SH-SY5Y (cell line): ENCODE measurements around the gene TUBGCP2.

Experiments
- GATA2 ChIP-seq: IDR thresholded peaks from 2 replicates; pipeline ENCODE4 v1.6.1; 2011; ENCODE audit warnings: mild to moderate bottlenecking, low read depth, low read length
- GATA3 ChIP-seq: IDR thresholded peaks from 2 replicates; pipeline ENCODE4 v1.6.1; 2011; ENCODE audit warnings: low read depth, mild to moderate bottlenecking, low read length, moderate library complexity

Gene TUBGCP2

GRCh38 chr10:133306097-133306476, 2.6 kb downstream of the TUBGCP2 start:
- TF ChIP-seq GATA3 = no peak

GRCh38 chr10:133303206-133303605, 5.5 kb downstream of the TUBGCP2 start:
- TF ChIP-seq GATA3 = no peak
- no peak for TF ChIP-seq GATA2

DNA sequence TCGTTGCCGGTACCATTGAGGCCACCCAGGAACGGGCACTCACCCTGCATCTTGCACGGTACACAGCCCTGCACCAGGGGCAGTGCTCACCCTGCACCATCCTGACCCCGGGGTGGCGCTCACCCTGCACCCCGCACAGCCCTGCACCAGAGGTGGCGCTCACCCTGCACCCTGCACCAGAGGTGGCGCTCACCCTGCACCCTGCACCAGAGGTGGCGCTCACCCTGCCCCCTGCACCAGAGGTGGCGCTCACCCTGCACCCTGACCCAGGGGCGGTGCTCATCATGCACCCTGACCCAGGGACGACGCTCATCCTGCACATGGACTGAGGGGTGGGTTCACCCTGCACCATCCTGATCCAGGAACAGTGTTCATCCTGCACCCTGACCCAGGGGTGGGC, 6.4 kb downstream of the TUBGCP2 start:
- no peak for TF ChIP-seq GATA2
- TF ChIP-seq GATA3 = no peak

GRCh38 chr10:133299738-133300137, 8.9 kb downstream of the TUBGCP2 start:
- TF ChIP-seq GATA2 (no peak), GATA3 (no peak)

DNA sequence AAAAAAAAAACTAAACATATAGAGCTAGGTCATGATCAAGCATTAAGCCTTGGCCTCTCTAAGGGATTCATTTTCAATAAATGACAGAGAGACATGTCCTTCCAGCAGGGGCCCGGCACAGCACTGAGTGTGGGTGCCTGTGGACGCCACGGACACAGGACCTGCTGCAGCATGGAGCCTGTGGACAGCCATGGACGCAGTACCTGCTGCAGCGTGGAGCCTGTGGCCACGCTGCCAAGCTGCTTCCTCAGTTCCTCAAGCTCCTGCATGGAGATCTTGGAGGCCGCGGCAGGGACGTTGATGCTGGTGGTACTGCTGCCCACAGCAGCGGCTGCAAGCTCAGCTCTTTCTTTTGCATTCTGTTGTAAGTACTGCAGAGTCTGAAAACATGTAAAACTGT, 9.4 kb downstream of the TUBGCP2 start:
- TF ChIP-seq GATA2 (no peak), GATA3 (no peak)

- TF ChIP-seq GATA2 = no peak
These were observed 10.2 kb downstream of the TUBGCP2 start for GRCh38 chr10:133298466-133298865.

- TF ChIP-seq GATA2 (no peak), GATA3 (no peak)
These were observed 11.2 kb downstream of the TUBGCP2 start for GRCh38 chr10:133297504-133297903.

DNA sequence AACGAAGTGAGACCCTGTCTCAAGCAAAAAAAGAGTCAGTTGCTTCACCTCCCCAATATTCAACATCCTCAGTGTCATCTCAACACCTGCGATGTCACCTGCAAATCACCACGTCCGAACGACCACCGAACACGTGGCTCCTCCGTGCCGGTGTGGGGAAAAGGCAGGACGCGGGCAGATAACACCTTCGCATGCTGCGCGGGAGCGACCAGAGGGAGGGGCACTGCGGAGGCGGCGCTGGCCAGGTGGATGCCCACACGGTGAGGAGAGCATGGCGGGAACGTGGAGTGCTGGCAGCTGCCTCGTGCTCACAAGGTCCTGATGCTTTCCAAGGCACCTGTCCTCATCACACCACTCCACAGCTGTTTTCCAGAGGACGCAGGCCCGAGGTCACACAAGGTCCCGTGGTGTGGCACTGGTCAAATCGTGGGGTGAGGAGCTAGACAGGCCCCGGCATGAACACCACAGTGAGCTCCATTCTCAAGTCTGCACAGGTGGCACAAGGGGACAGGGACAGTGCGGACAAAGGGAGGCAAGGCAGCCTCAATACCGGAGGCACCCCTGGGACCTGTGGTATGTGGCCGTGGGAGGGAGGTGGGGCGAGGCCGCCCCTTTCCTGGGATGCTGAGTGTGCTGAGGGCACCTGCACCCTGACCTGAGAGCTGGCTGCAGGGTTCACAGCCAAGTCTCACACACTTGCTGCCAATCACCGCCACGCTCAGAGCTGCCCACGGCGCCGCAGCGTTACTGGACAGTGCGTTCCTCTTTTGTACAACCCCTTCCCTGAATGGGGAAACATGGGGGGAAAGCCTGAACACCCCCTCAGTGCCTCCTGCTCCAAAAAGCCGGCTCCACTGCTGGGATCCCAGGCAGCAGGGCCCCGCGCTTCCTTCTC, 13.0 kb downstream of the TUBGCP2 start:
- TF ChIP-seq GATA3 (no peak), GATA2 (no peak)

DNA sequence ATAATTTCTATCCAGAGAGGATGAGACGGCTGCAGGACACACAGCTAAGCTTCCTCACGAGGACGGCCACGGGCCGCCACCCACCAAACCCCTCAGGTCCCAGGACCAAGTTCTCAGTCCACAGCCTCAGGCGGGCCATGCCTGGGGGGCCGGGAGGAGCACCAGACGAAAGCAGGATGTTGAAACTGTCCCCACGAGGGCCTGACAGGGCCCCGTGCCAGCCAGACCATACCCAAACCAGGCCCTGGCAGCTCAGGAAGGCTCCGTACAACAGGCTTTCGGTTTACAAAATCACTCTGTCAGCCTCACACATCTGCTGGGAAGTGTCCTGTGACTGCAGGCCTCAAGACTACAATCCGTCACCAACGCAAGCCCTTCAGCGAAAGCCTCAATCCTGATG, 14.5 kb downstream of the TUBGCP2 start:
- TF ChIP-seq GATA2 (no peak), GATA3 (no peak)

DNA sequence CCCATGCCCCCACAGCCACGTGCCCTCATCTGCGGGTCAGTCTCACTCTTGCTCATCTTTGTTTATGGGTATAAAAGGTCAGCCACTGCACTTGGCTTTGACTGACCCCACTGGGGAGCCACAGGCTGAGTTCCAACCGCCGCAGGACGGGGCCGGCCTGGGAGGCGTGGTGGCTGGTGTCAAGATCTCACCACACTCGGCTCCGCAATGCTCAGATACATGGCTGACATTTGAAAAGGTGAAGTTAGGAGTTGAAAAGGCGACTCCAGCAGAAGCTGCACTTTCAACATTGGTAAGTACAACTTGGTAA, 14.9 kb downstream of the TUBGCP2 start:
- TF ChIP-seq GATA3 = no peak
- no peak for TF ChIP-seq GATA2

- TF ChIP-seq GATA3 (no peak), GATA2 (no peak)
These were observed 15.5 kb downstream of the TUBGCP2 start for GRCh38 chr10:133292919-133293809.

DNA sequence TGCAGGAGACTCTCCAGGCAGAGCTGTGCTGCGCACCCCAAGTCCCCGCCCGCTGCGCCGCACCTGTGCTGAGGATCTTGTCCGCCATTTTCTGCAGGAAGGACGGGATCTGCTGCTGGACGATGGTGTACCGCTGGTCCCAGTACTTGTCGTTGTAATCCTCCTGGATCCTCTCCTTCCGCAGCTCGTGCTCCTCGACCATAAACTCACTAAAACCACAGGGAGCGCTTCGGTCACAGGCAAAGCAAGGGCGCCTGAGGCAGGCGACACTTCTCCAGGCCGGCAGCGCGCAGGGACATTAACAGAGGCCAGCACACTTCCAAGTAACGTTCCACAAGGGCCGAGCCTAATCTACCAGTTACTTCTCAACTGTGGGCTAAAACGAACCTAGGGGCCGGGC, 18.9 kb downstream of the TUBGCP2 start:
- TF ChIP-seq GATA3 (no peak), GATA2 (no peak)

GRCh38 chr10:133287832-133288500, 20.7 kb downstream of the TUBGCP2 start:
- TF ChIP-seq GATA2 = no peak

GRCh38 chr10:133286366-133286765, 22.3 kb downstream of the TUBGCP2 start:
- TF ChIP-seq GATA2 (no peak), GATA3 (no peak)
